Mucosa of rectum (tissue), 2 donors: ENCODE results near the gene P2RY12.

ENCODE experiments used
- H3K27ac ChIP-seq, 2 donors: one replicate each; pipeline ENCODE4 v1.7.0; 2013; ENCODE audit warnings: inconsistent platforms in 2 of 2, low read depth in 2 of 2, low read length in 2 of 2
- H3K27me3 ChIP-seq, 2 donors: one replicate each; pipeline ENCODE4 v1.7.0; 2013; ENCODE audit warnings: low read length in 2 of 2; ENCODE audit not compliant: control insufficient read depth in 2 of 2, insufficient read depth in 2 of 2
- H3K36me3 ChIP-seq, 2 donors: one replicate each; pipeline ENCODE4 v1.7.0; 2013; ENCODE audit warnings: low read length in 2 of 2; ENCODE audit not compliant: control insufficient read depth in 2 of 2, insufficient read depth in 2 of 2
- H3K4me1 ChIP-seq, 2 donors: one replicate each; pipeline ENCODE4 v1.7.0; 2013; ENCODE audit warnings: low read length in 2 of 2, mild to moderate bottlenecking in 1 of 2; ENCODE audit not compliant: control insufficient read depth in 2 of 2, insufficient read depth in 2 of 2
- H3K4me3 ChIP-seq, 2 donors: one replicate each; pipeline ENCODE4 v1.7.0; 2013; ENCODE audit warnings: low read length in 2 of 2
- H3K9ac ChIP-seq, 2 donors: one replicate each; pipeline ENCODE4 v1.7.0; 2013; ENCODE audit warnings: low read length in 2 of 2, low read depth in 1 of 2, mild to moderate bottlenecking in 1 of 2
- H3K9me3 ChIP-seq, 2 donors: one replicate each; pipeline ENCODE4 v1.7.0; 2013; ENCODE audit warnings: low read length in 2 of 2; ENCODE audit not compliant: control insufficient read depth in 2 of 2
- donor health status: healthy.
- donor health status: Normal muscosa, but diverticular disease.

Gene P2RY12

DNA sequence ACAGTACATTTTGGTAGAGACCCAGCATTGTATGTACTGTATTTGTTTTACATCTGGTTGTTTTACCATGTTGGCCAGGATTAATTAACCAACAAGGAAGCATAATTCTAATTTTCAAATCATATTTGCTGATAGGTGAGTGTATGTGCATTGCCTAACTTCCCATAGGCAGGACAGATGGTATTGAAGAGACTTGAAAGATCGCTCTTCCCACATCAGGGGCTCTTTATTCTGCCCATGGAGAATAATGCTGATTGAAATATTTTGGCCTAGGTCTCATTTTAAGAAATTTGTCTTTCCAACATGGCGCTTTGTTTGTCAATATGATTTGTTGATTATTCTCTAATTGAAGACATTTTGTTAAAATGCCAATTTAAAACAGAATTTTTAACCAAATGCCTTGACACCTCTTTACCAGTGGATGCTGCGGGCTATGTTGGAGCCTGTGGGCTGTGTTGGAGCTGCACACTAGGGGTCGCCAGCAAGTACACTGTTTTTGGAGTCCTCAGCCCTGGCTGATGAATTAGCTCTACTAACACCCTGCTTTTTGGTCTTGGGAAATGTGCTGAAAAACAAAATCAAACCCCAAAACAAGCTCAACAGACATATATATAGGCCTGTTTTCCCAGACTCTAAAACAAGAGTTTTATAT is 5.3 kb downstream of the P2RY12 start:
- no peaks in the 10 kb centered on the region for H3K9me3 ChIP-seq
- no peaks in the 10 kb centered on the region for H3K27me3 ChIP-seq
- H3K9ac ChIP-seq, result no peak overlapping the region
- no peaks in the 10 kb centered on the region for H3K36me3 ChIP-seq
- no peak overlapping the region for H3K27ac ChIP-seq
- peaks cover 5 to 10% of the 10 kb centered on the region in 2 donors for H3K4me1 ChIP-seq
- H3K4me3 ChIP-seq, result no peak overlapping the region

- Histone ChIP-seq H3K27ac (no peak overlapping the region), H3K4me3 (no peak overlapping the region)
Observed at GRCh38 chr3:151377768-151378385, 6.7 kb downstream of the P2RY12 start.

DNA sequence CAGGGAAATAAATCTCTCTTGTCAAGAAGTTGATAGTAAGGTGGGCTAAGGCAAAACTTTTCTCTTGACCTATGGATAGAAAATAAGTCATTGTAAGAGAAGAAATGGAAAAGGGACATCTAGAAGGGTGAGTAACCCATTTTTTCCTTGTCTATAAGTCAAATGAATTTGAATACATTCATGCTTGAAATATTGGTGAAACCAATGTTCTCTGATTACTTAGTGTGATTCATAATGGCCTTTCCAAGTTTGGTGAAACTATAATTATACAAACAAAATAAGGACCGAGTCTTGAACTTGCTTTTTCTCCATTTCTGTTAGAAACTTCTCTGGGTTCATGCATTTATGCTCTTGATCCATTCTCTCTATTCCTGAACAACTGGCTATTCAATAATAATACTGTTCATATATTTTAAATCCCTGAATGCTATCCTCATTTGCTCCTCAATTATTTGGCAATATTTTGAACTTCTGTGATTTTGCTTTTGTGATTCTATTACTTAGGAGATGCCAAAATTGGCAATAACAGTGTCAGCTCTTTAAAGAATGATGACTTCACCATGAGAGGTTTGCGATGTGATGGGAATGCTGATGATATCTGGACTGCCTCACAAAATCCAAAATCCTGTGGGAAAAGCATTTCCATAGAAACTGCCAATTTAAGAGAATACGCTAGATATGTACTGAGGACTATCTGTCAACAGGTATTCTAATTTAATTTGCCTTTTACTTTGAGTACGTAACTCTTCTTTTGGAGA is 12.3 kb downstream of the P2RY12 start:
- no peaks in the 10 kb centered on the region for H3K27me3 ChIP-seq
- no peaks in the 10 kb centered on the region for H3K9me3 ChIP-seq
- H3K4me1 ChIP-seq, result no peaks in the 10 kb centered on the region
- no peak overlapping the region for H3K4me3 ChIP-seq
- no peaks in the 10 kb centered on the region for H3K36me3 ChIP-seq
- H3K9ac ChIP-seq, result no peak overlapping the region
- no peak overlapping the region for H3K27ac ChIP-seq

More at GRCh38 chr3:151377768-151378385, 6.7 kb downstream of the P2RY12 start:
- no peaks in the 10 kb centered on the region for H3K27me3 ChIP-seq
- no peaks in the 10 kb centered on the region for H3K9me3 ChIP-seq
- H3K9ac ChIP-seq, result no peak overlapping the region
- no peaks in the 10 kb centered on the region for H3K36me3 ChIP-seq
- H3K4me1 ChIP-seq, result peaks cover 0 to under 1% of the 10 kb centered on the region in 2 donors

DNA sequence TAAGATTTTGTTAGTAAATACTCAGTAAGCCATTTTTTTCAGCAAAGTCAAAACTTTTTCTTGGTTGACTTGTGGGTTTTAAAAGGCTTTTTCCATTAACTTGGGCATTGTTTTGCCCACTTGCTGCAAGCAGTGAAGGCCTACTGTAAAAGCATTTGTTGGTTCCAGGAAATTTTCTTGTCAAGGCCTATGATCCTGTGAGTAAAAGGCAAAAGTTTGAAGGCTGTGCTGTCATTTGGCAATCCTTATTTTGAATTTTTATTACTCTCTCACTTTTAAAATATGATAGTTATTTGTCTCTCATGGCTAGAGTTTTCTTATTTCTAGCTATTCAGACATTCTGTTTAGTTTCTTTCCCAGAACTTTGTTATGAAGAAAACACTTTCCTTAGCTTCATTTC is 13.0 kb downstream of the P2RY12 start:
- Histone ChIP-seq H3K27me3 (no peaks in the 10 kb centered on the region), H3K4me1 (no peaks in the 10 kb centered on the region), H3K9ac (no peak overlapping the region), H3K36me3 (no peaks in the 10 kb centered on the region), H3K27ac (no peak overlapping the region), H3K9me3 (no peaks in the 10 kb centered on the region), H3K4me3 (no peak overlapping the region)

DNA sequence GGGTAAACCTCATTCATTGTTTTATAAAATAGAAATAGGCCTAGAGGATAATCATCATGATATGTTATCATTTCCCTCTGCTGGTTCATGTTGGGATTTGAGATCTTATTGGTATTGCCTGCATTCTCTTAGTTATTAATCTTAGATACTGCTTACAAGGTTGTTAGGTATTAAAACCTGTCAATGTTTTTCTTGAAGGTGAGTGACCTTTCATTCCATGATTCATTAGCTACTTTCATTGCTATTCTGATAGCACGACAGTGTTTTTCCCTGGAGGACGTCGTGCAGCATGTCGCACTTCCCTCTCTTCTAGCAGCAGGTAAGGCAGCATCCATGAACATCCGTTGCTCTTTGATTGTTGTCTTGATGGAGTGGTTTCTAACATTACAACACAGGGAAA is 17.1 kb downstream of the P2RY12 start:
- no peaks in the 10 kb centered on the region for H3K4me1 ChIP-seq
- no peaks in the 10 kb centered on the region for H3K27me3 ChIP-seq
- no peak overlapping the region for H3K4me3 ChIP-seq
- no peaks in the 10 kb centered on the region for H3K36me3 ChIP-seq
- H3K27ac ChIP-seq, result no peak overlapping the region
- H3K9me3 ChIP-seq, result no peaks in the 10 kb centered on the region
- no peak overlapping the region for H3K9ac ChIP-seq

- no peaks in the 10 kb centered on the region for H3K4me1 ChIP-seq
- no peak overlapping the region for H3K27ac ChIP-seq
- H3K36me3 ChIP-seq, result no peaks in the 10 kb centered on the region
- no peak overlapping the region for H3K9ac ChIP-seq
- H3K27me3 ChIP-seq, result no peaks in the 10 kb centered on the region
- H3K9me3 ChIP-seq, result no peaks in the 10 kb centered on the region
- no peak overlapping the region for H3K4me3 ChIP-seq
Observed at GRCh38 chr3:151366993-151367392, 17.6 kb downstream of the P2RY12 start.

GRCh38 chr3:151362751-151363174 is 21.8 kb downstream of the P2RY12 start:
- Histone ChIP-seq H3K4me1 (no peaks in the 10 kb centered on the region), H3K27me3 (no peaks in the 10 kb centered on the region), H3K36me3 (no peaks in the 10 kb centered on the region), H3K4me3 (no peak overlapping the region), H3K27ac (no peak overlapping the region), H3K9ac (no peak overlapping the region), H3K9me3 (no peaks in the 10 kb centered on the region)

DNA sequence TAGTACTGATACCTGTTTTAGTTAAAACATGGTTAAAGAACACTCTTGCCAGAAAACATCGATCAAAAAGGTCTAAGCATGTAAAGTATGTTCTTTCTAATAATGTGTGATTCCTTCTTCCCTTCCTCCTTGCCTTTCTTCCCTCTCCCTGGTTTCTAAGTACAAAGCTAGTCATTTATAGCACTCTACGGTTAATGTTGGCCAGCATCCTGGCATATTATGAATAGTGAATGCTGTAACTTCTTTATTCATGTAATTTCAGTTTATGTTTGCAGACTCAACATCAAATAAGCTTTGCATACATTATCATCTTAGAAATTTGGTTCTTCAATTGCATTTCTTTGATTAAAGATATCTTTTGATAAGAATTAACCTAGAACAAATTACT is 27.1 kb downstream of the P2RY12 start:
- no peak overlapping the region for H3K4me3 ChIP-seq
- H3K27me3 ChIP-seq, result no peaks in the 10 kb centered on the region
- H3K36me3 ChIP-seq, result no peaks in the 10 kb centered on the region
- no peaks in the 10 kb centered on the region for H3K9me3 ChIP-seq
- no peak overlapping the region for H3K9ac ChIP-seq
- H3K27ac ChIP-seq, result no peak overlapping the region
- no peaks in the 10 kb centered on the region for H3K4me1 ChIP-seq

DNA sequence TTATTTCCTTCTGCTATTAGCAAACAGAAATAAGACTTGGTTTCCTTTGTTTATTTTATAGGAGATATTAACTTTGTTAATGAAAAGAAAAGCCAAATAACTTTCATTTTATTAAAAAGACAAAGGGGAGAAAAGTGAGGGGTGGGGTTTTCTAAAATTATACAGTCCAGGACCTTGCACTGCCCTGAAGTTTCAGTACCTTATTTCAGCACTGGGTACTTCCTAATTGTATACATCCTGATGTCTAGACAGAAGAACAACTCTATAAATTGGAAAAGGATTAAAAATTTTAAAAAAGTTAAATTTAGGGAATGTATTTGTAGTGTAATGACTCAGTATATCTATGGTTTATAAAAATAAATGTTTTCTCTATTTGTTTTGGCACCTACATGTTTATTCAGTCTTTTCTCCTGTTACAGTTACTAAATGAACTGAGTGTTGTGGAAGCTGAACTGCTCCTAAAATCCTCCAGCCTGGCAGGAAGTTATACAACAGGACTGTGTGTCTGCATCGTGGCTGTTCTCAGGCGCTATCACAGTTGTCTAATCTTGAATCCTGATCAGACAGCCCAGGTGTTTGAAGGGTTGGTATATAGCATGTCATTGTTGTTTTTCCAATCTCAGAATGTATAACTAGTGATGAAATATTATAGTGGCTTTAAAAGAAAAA is 27.6 kb downstream of the P2RY12 start:
- H3K4me3 ChIP-seq, result no peak overlapping the region
- H3K4me1 ChIP-seq, result no peaks in the 10 kb centered on the region
- no peak overlapping the region for H3K9ac ChIP-seq
- no peaks in the 10 kb centered on the region for H3K9me3 ChIP-seq
- H3K36me3 ChIP-seq, result no peaks in the 10 kb centered on the region
- H3K27ac ChIP-seq, result no peak overlapping the region
- no peaks in the 10 kb centered on the region for H3K27me3 ChIP-seq

- Histone ChIP-seq H3K4me1 (no peaks in the 10 kb centered on the region), H3K36me3 (no peaks in the 10 kb centered on the region), H3K9ac (no peak overlapping the region), H3K9me3 (no peaks in the 10 kb centered on the region), H3K27me3 (no peaks in the 10 kb centered on the region), H3K4me3 (no peak overlapping the region), H3K27ac (no peak overlapping the region)
Observed at GRCh38 chr3:151351648-151352047, 32.9 kb downstream of the P2RY12 start.
